Measurements from ENCODE around the gene DISP3. TPM values are rescaled to one million over a fixed set of nuclear protein-coding genes. Genes with fewer than 3 reads are reported as not detected.

Gene DISP3
- total RNA-seq, 4 donors from 2014 or later, result 0.19 TPM; not detected in 3

GRCh38 chr1:11526071-11526895, 47.3 kb downstream of the DISP3 start:
- Histone ChIP-seq H3K4me1 (no peaks in the 10 kb centered on the region), H3K36me3 (no peaks in the 10 kb centered on the region), H3K27ac (no peak overlapping the region), H3K27me3 (peaks cover 44% of the 10 kb centered on the region), H3K9me3 (no peaks in the 10 kb centered on the region), H3K4me3 (no peak overlapping the region)
- no peak for ATAC-seq
- 79 to 80% methylated on average over 2 to 12 of the region's 26 CpGs for WGBS, 2 donors (ENCODE audit: low coverage in 1 of 2)
- no peak for TF ChIP-seq POLR2AphosphoS5 (IDR thresholded peaks at IDR 0.05)
- TF ChIP-seq POLR2A (IDR thresholded peaks at IDR 0.05), result no peak
- TF ChIP-seq CTCF (IDR thresholded peaks at IDR 0.05), result no peak
- TF ChIP-seq EP300 (IDR thresholded peaks at IDR 0.05), result no peak

GRCh38 chr1:11527541-11528452, 48.8 kb downstream of the DISP3 start:
- Histone ChIP-seq H3K27me3 (peaks cover 53% of the 10 kb centered on the region), H3K36me3 (no peaks in the 10 kb centered on the region), H3K9me3 (no peaks in the 10 kb centered on the region), H3K4me3 (no peak overlapping the region), H3K4me1 (no peaks in the 10 kb centered on the region), H3K27ac (no peak overlapping the region)
- ATAC-seq, result no peak
- 73 to 78% methylated on average over 6 of the region's 13 CpGs for WGBS, 2 donors (ENCODE audit: low coverage in 1 of 2)
- TF ChIP-seq EP300 (IDR thresholded peaks at IDR 0.05) (no peak), CTCF (IDR thresholded peaks at IDR 0.05) (no peak), POLR2A (IDR thresholded peaks at IDR 0.05) (no peak), POLR2AphosphoS5 (IDR thresholded peaks at IDR 0.05) (no peak)

GRCh38 chr1:11528611-11529261, 49.8 kb downstream of the DISP3 start:
- no peak for ATAC-seq
- H3K27me3 ChIP-seq, result peaks cover 54% of the 10 kb centered on the region
- TF ChIP-seq EP300 (IDR thresholded peaks at IDR 0.05) (no peak), POLR2A (IDR thresholded peaks at IDR 0.05) (no peak), CTCF (IDR thresholded peaks at IDR 0.05) (no peak), POLR2AphosphoS5 (IDR thresholded peaks at IDR 0.05) (no peak)
- no peak overlapping the region for H3K4me3 ChIP-seq
- H3K9me3 ChIP-seq, result no peaks in the 10 kb centered on the region
- WGBS, 2 donors (ENCODE audit: low coverage in 1 of 2), result 77% methylated on average over 5 of the region's 13 CpGs; no CpG with 5 or more reads in 1 of the 2 donors
- no peaks in the 10 kb centered on the region for H3K4me1 ChIP-seq
- no peak overlapping the region for H3K27ac ChIP-seq
- no peaks in the 10 kb centered on the region for H3K36me3 ChIP-seq

GRCh38 chr1:11529330-11529729, 50.4 kb downstream of the DISP3 start:
- Histone ChIP-seq H3K9me3 (no peaks in the 10 kb centered on the region), H3K27ac (no peak overlapping the region), H3K36me3 (no peaks in the 10 kb centered on the region), H3K27me3 (peaks cover 60% of the 10 kb centered on the region), H3K4me1 (no peaks in the 10 kb centered on the region), H3K4me3 (no peak overlapping the region)
- ATAC-seq, result no peak
- TF ChIP-seq EP300 (IDR thresholded peaks at IDR 0.05) (no peak), CTCF (IDR thresholded peaks at IDR 0.05) (no peak), POLR2A (IDR thresholded peaks at IDR 0.05) (no peak), POLR2AphosphoS5 (IDR thresholded peaks at IDR 0.05) (no peak)
- WGBS, 2 donors (ENCODE audit: low coverage in 1 of 2), result 72% methylated on average over 6 of the region's 10 CpGs; no CpG with 5 or more reads in 1 of the 2 donors
